Measurements from ENCODE around the gene NAALADL2. TPM values are rescaled to one million over a fixed set of nuclear protein-coding genes. Genes with fewer than 3 reads are reported as not detected.
A peak's percentile ranks its signal among the peaks of the same experiment; 100 is the strongest.

Gene NAALADL2
- total and polyA plus RNA-seq, 2 donors from 2014 or later = 2.0 to 20.2 TPM

GRCh38 chr3:175598740-175599139 lies 739.6 kb downstream of the NAALADL2 start:
- intact Hi-C loops (cut with DNase I) = no loop called here
- TF ChIP-seq CTCF (IDR thresholded peaks at IDR 0.05; ENCODE audit: borderline replicate concordance, extremely low read depth, insufficient read depth) = no peak
- DNase-seq (no peak), FAIRE-seq (no peak)
- no peaks in the 10 kb centered on the region for H3K4me1 ChIP-seq (ENCODE audit: control insufficient read depth in 2 of 3, insufficient read depth in 2 of 3, low read depth in 1 of 3, low read length in 3 of 3)
- H3K9ac ChIP-seq (ENCODE audit: low read length in 3 of 3) = no peak overlapping the region
- H3K36me3 ChIP-seq (ENCODE audit: control insufficient read depth in 2 of 3, insufficient read depth in 3 of 3, low read length in 3 of 3) = no peaks in the 10 kb centered on the region
- H3K4me3 ChIP-seq (ENCODE audit: low read length in 3 of 3) = no peak overlapping the region
- peaks cover 0 to 10% (median 1%) of the 10 kb centered on the region in 3 donors for H3K9me3 ChIP-seq (ENCODE audit: control insufficient read depth in 2 of 3, insufficient read depth in 1 of 3, low read length in 3 of 3)
- no peaks in the 10 kb centered on the region for H3K27me3 ChIP-seq (ENCODE audit: control insufficient read depth, insufficient read depth, low read length)
- H3K27ac ChIP-seq (ENCODE audit: low read depth in 2 of 2, low read length in 2 of 2) = no peak overlapping the region

- DNase-seq (no peak), FAIRE-seq (no peak)
- no peaks in the 10 kb centered on the region for H3K4me1 ChIP-seq (ENCODE audit: control insufficient read depth in 2 of 3, insufficient read depth in 2 of 3, low read depth in 1 of 3, low read length in 3 of 3)
- intact Hi-C loops (cut with DNase I) = no loop called here
- no peaks in the 10 kb centered on the region for H3K36me3 ChIP-seq (ENCODE audit: control insufficient read depth in 2 of 3, insufficient read depth in 3 of 3, low read length in 3 of 3)
- H3K9ac ChIP-seq (ENCODE audit: low read length in 3 of 3) = no peak overlapping the region
- no peaks in the 10 kb centered on the region for H3K27me3 ChIP-seq (ENCODE audit: control insufficient read depth, insufficient read depth, low read length)
- TF ChIP-seq CTCF (IDR thresholded peaks at IDR 0.05; ENCODE audit: borderline replicate concordance, extremely low read depth, insufficient read depth) = no peak
- H3K9me3 ChIP-seq (ENCODE audit: control insufficient read depth in 2 of 3, insufficient read depth in 1 of 3, low read length in 3 of 3) = no peaks in the 10 kb centered on the region
- no peak overlapping the region for H3K27ac ChIP-seq (ENCODE audit: low read depth in 2 of 2, low read length in 2 of 2)
- no peak overlapping the region for H3K4me3 ChIP-seq (ENCODE audit: low read length in 3 of 3)
Measured at GRCh38 chr3:175601521-175601920, 742.4 kb downstream of the NAALADL2 start.

- H3K27ac ChIP-seq (ENCODE audit: low read depth in 2 of 2, low read length in 2 of 2) = no peak overlapping the region
- no peaks in the 10 kb centered on the region for H3K9me3 ChIP-seq (ENCODE audit: control insufficient read depth in 2 of 3, insufficient read depth in 1 of 3, low read length in 3 of 3)
- DNase-seq (no peak), FAIRE-seq (no peak)
- H3K4me3 ChIP-seq (ENCODE audit: low read length in 3 of 3) = no peak overlapping the region
- intact Hi-C loops (cut with DNase I) = no loop called here
- H3K36me3 ChIP-seq (ENCODE audit: control insufficient read depth in 2 of 3, insufficient read depth in 3 of 3, low read length in 3 of 3) = no peaks in the 10 kb centered on the region
- TF ChIP-seq CTCF (IDR thresholded peaks at IDR 0.05; ENCODE audit: borderline replicate concordance, extremely low read depth, insufficient read depth) = no peak
- no peak overlapping the region for H3K9ac ChIP-seq (ENCODE audit: low read length in 3 of 3)
- H3K4me1 ChIP-seq (ENCODE audit: control insufficient read depth in 2 of 3, insufficient read depth in 2 of 3, low read depth in 1 of 3, low read length in 3 of 3) = no peaks in the 10 kb centered on the region
- H3K27me3 ChIP-seq (ENCODE audit: control insufficient read depth, insufficient read depth, low read length) = no peaks in the 10 kb centered on the region
Measured at GRCh38 chr3:175605851-175606250, 746.7 kb downstream of the NAALADL2 start.

GRCh38 chr3:175606650-175607318 lies 747.6 kb downstream of the NAALADL2 start:
- Histone ChIP-seq H3K4me1 (ENCODE audit: control insufficient read depth in 2 of 3, insufficient read depth in 2 of 3, low read depth in 1 of 3, low read length in 3 of 3) (no peaks in the 10 kb centered on the region), H3K36me3 (ENCODE audit: control insufficient read depth in 2 of 3, insufficient read depth in 3 of 3, low read length in 3 of 3) (no peaks in the 10 kb centered on the region), H3K27me3 (ENCODE audit: control insufficient read depth, insufficient read depth, low read length) (no peaks in the 10 kb centered on the region), H3K9me3 (ENCODE audit: control insufficient read depth in 2 of 3, insufficient read depth in 1 of 3, low read length in 3 of 3) (no peaks in the 10 kb centered on the region), H3K27ac (ENCODE audit: low read depth in 2 of 2, low read length in 2 of 2) (no peak overlapping the region), H3K9ac (ENCODE audit: low read length in 3 of 3) (no peak overlapping the region), H3K4me3 (ENCODE audit: low read length in 3 of 3) (no peak overlapping the region)
- DNase-seq (no peak), FAIRE-seq (peak; percentile 23)
- no peak for TF ChIP-seq CTCF (IDR thresholded peaks at IDR 0.05; ENCODE audit: borderline replicate concordance, extremely low read depth, insufficient read depth)
- intact Hi-C loops (cut with DNase I) = no loop called here

Measured in kidney (tissue), 14 donors.